IMR-90 (cell line): ENCODE data around the gene TMPRSS2.

Experiments used
- MXI1 ChIP-seq: IDR thresholded peaks from 2 replicates; pipeline ENCODE4 v1.6.1; 2012; ENCODE audit warnings: low read depth, mild to moderate bottlenecking, low read length, moderate library complexity, borderline replicate concordance
- POLR2A ChIP-seq: IDR thresholded peaks from 2 replicates; pipeline ENCODE4 v1.6.1; 2012; ENCODE audit warnings: mild to moderate bottlenecking, low read depth, low read length
- RAD21 ChIP-seq: IDR thresholded peaks from 2 replicates; pipeline ENCODE4 v1.6.1; 2012; ENCODE audit warnings: low read length, improper control_type of control experiment
- RCOR1 ChIP-seq: IDR thresholded peaks from 2 replicates; pipeline ENCODE4 v1.6.1; 2012; ENCODE audit warnings: mild to moderate bottlenecking, low read length, improper control_type of control experiment; ENCODE audit not compliant: insufficient replicate concordance
- TF ChIP-seq, protein P1 (sequence below): conservative IDR thresholded peaks from 2 replicates; pipeline ENCODE4 v1.5.1; 2012; ENCODE audit warnings: mild to moderate bottlenecking, low read depth, low read length, improper control_type of control experiment
- TF ChIP-seq, protein P2 (sequence below): fragments of 150-350 bp; IDR thresholded peaks from 2 replicates; pipeline ENCODE4 v1.6.1; 2016; ENCODE audit warnings: low read depth, mild to moderate bottlenecking, low read length, moderate library complexity, borderline replicate concordance
- TF ChIP-seq, protein P3 (sequence below): fragments of 150-350 bp; IDR thresholded peaks from 2 replicates; pipeline ENCODE4 v1.6.1; 2017; ENCODE audit warnings: mild to moderate bottlenecking, antibody characterized with exemption, low read length, low read depth

DNA sequence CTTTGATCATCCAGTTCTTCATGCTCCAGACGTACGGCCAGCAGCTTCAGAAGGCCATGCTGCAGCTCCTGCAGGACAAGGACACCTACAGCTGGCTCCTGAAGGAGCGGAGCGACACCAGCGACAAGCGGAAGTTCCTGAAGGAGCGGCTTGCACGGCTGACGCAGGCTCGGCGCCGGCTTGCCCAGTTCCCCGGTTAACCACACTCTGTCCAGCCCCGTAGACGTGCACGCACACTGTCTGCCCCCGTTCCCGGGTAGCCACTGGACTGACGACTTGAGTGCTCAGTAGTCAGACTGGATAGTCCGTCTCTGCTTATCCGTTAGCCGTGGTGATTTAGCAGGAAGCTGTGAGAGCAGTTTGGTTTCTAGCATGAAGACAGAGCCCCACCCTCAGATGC lies 49.4 kb downstream of the TMPRSS2 start:
- TF ChIP-seq MXI1 (no peak), RAD21 (no peak), POLR2A (no peak), RCOR1 (no peak)
- TF ChIP-seq, protein P1, sequence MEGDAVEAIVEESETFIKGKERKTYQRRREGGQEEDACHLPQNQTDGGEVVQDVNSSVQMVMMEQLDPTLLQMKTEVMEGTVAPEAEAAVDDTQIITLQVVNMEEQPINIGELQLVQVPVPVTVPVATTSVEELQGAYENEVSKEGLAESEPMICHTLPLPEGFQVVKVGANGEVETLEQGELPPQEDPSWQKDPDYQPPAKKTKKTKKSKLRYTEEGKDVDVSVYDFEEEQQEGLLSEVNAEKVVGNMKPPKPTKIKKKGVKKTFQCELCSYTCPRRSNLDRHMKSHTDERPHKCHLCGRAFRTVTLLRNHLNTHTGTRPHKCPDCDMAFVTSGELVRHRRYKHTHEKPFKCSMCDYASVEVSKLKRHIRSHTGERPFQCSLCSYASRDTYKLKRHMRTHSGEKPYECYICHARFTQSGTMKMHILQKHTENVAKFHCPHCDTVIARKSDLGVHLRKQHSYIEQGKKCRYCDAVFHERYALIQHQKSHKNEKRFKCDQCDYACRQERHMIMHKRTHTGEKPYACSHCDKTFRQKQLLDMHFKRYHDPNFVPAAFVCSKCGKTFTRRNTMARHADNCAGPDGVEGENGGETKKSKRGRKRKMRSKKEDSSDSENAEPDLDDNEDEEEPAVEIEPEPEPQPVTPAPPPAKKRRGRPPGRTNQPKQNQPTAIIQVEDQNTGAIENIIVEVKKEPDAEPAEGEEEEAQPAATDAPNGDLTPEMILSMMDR: no peak
- TF ChIP-seq, protein P2, sequence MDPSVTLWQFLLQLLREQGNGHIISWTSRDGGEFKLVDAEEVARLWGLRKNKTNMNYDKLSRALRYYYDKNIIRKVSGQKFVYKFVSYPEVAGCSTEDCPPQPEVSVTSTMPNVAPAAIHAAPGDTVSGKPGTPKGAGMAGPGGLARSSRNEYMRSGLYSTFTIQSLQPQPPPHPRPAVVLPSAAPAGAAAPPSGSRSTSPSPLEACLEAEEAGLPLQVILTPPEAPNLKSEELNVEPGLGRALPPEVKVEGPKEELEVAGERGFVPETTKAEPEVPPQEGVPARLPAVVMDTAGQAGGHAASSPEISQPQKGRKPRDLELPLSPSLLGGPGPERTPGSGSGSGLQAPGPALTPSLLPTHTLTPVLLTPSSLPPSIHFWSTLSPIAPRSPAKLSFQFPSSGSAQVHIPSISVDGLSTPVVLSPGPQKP: no peak
- TF ChIP-seq, protein P3, sequence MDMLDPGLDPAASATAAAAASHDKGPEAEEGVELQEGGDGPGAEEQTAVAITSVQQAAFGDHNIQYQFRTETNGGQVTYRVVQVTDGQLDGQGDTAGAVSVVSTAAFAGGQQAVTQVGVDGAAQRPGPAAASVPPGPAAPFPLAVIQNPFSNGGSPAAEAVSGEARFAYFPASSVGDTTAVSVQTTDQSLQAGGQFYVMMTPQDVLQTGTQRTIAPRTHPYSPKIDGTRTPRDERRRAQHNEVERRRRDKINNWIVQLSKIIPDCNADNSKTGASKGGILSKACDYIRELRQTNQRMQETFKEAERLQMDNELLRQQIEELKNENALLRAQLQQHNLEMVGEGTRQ: no peak
